GM23338 (cell line): ENCODE data around the gene ITSN2. TPM values are rescaled to one million over a fixed set of nuclear protein-coding genes. Genes with fewer than 3 reads are reported as not detected.

ENCODE experiments used
- ATAC-seq: fragments of 200-7000 bp; cut with Tn5 transposase; 3 replicates; pipeline ENCODE4 v1.9.1; 2020
- DNase-seq: peaks from one replicate; pipeline ENCODE4 v3.0.0-alpha.2; 2015; ENCODE audit warnings: low spot score
- H2AFZ ChIP-seq: fragments of 200-600 bp; sonication (generic); 2 replicates; pipeline ENCODE4 v1.8.0; 2016; ENCODE audit warnings: antibody characterized with exemption, mild to moderate bottlenecking, moderate library complexity
- H3F3A ChIP-seq: fragments of 200-600 bp; sonication (generic); replicated peaks from 2 replicates; pipeline ENCODE4 v1.8.0; 2017; ENCODE audit warnings: antibody characterized with exemption, mixed run types, low read depth
- H3K27ac ChIP-seq: fragments of 200-600 bp; sonication (generic); 2 replicates; pipeline ENCODE4 v1.6.1; 2016; ENCODE audit warnings: low read depth
- H3K27me3 ChIP-seq: fragments of 200-600 bp; sonication (generic); 2 replicates; pipeline ENCODE4 v1.8.0; 2016; ENCODE audit warnings: mild to moderate bottlenecking, mixed run types, moderate library complexity; ENCODE audit not compliant: insufficient read depth
- H3K36me3 ChIP-seq: fragments of 200-600 bp; sonication (generic); 2 replicates; pipeline ENCODE4 v1.8.0; 2016; ENCODE audit warnings: mild to moderate bottlenecking; ENCODE audit not compliant: insufficient read depth
- H3K4me1 ChIP-seq: fragments of 200-600 bp; sonication (generic); 2 replicates; pipeline ENCODE4 v1.8.0; 2016; ENCODE audit warnings: mild to moderate bottlenecking, moderate library complexity; ENCODE audit not compliant: insufficient read depth
- H3K4me2 ChIP-seq: fragments of 200-600 bp; sonication (generic); 2 replicates; pipeline ENCODE4 v1.7.1; 2017; ENCODE audit warnings: mixed run types
- H3K4me3 ChIP-seq: fragments of 200-600 bp; sonication (generic); 2 replicates; pipeline ENCODE4 v1.6.1; 2016; ENCODE audit warnings: mixed run types
- H3K79me2 ChIP-seq: fragments of 200-600 bp; sonication (generic); replicated peaks from 2 replicates; pipeline ENCODE4 v1.8.0; 2017; ENCODE audit warnings: mild to moderate bottlenecking; ENCODE audit not compliant: insufficient read depth
- H3K9me2 ChIP-seq: fragments of 200-600 bp; sonication (generic); 2 replicates; pipeline ENCODE4 v1.8.0; 2017; ENCODE audit not compliant: insufficient read depth
- H4K20me1 ChIP-seq: fragments of 200-600 bp; sonication (generic); replicated peaks from 2 replicates; pipeline ENCODE4 v1.8.0; 2017; ENCODE audit warnings: mild to moderate bottlenecking; ENCODE audit not compliant: insufficient read depth
- H3K27ac Mint-ChIP-seq: 2 replicates; pipeline ENCODE4 v1.8.0; 2020; ENCODE audit warnings: inconsistent platforms, mild to moderate bottlenecking, moderate library complexity, mixed read lengths
- H3K27me3 Mint-ChIP-seq: 3 replicates; pipeline ENCODE4 v1.8.0; 2022; ENCODE audit warnings: low read depth, mild to moderate bottlenecking, moderate library complexity, mixed read lengths, inconsistent platforms; ENCODE audit not compliant: insufficient read depth, poor library complexity
- H3K36me3 Mint-ChIP-seq: 3 replicates; pipeline ENCODE4 v1.8.0; 2021; ENCODE audit warnings: low read depth, mild to moderate bottlenecking, inconsistent platforms, moderate library complexity, mixed read lengths
- H3K4me1 Mint-ChIP-seq: 3 replicates; pipeline ENCODE4 v1.8.0; 2020; ENCODE audit warnings: mild to moderate bottlenecking, inconsistent platforms, mixed read lengths
- H3K4me3 Mint-ChIP-seq: 3 replicates; pipeline ENCODE4 v1.8.0; 2021; ENCODE audit warnings: moderate library complexity, mild to moderate bottlenecking, inconsistent platforms, mixed read lengths
- H3K9me3 Mint-ChIP-seq: 3 replicates; pipeline ENCODE4 v1.8.0; 2020; ENCODE audit warnings: moderate library complexity, mild to moderate bottlenecking, inconsistent platforms, mixed read lengths
- CREB1 ChIP-seq: fragments of 250-450 bp; sonication (Bioruptor Pico); IDR thresholded peaks from 2 replicates; pipeline ENCODE4 v1.5.0; 2020; ENCODE audit warnings: low read depth, mild to moderate bottlenecking, moderate library complexity
- CTCF ChIP-seq, 2 experiments: fragments of 200-600 bp in 1 of 2; sonication (generic) in 1 of 2; conservative IDR thresholded peaks; 2 replicates each; pipeline versions ENCODE4 v1.5.1 to v1.6.1; 2016 to 2017; ENCODE audit warnings: antibody characterized with exemption in 2 of 2, low read depth in 2 of 2, mild to moderate bottlenecking in 2 of 2, moderate library complexity in 1 of 2
- EZH2 ChIP-seq: fragments of 200-600 bp; sonication (generic); IDR thresholded peaks from one replicate; pipeline ENCODE4 v1.8.0; 2017; ENCODE audit warnings: antibody characterized with exemption, mild to moderate bottlenecking, low read depth; ENCODE audit not compliant: unreplicated experiment
- EZH2phosphoT487 ChIP-seq: fragments of 200-600 bp; sonication (generic); IDR thresholded peaks from one replicate; pipeline ENCODE4 v1.8.1; 2018; ENCODE audit warnings: antibody characterized with exemption; ENCODE audit not compliant: unreplicated experiment
- JUNB ChIP-seq: IDR thresholded peaks from one replicate; pipeline ENCODE4 v1.6.1; 2016; ENCODE audit warnings: antibody characterized with exemption; ENCODE audit not compliant: unreplicated experiment
- NANOG ChIP-seq: IDR thresholded peaks from 2 replicates; pipeline ENCODE4 v1.6.1; 2016; ENCODE audit warnings: antibody characterized with exemption, borderline replicate concordance
- POLR2AphosphoS5 ChIP-seq: IDR thresholded peaks from 2 replicates; pipeline ENCODE4 v1.6.1; 2016; ENCODE audit warnings: antibody characterized with exemption, low read depth
- REST ChIP-seq: IDR thresholded peaks from one replicate; pipeline ENCODE4 v1.6.1; 2018; ENCODE audit warnings: antibody characterized with exemption; ENCODE audit not compliant: unreplicated experiment
- STAT1 ChIP-seq: IDR thresholded peaks from one replicate; pipeline ENCODE4 v1.6.1; 2016; ENCODE audit warnings: antibody characterized with exemption; ENCODE audit not compliant: unreplicated experiment
- ZNF331 ChIP-seq: fragments of 250-450 bp; sonication (Bioruptor Pico); IDR thresholded peaks from 2 replicates; pipeline ENCODE4 v1.5.0; 2020; ENCODE audit warnings: low read depth, mild to moderate bottlenecking, moderate library complexity
- ZNF462 ChIP-seq: fragments of 250-450 bp; sonication (Bioruptor Pico); IDR thresholded peaks from 2 replicates; pipeline ENCODE4 v1.5.0; 2020; ENCODE audit warnings: mild to moderate bottlenecking, moderate library complexity
- polyA plus RNA-seq: library from polyadenylated mRNA; unstranded; fragments of >200 nt; fragmentation: Nextera tagmentation; extraction: Ambion mirVana; gene quantifications from 2 replicates; pipeline ENCODE4 v1.2.1, GENCODE V29; 2016
- total RNA-seq: library from RNA; depleted of rRNA; stranded (reverse); fragments of >200 nt; shearing (Covaris generic); gene quantifications from 2 replicates; pipeline ENCODE4 v1.2.3, GENCODE V29; 2014
- TF ChIP-seq, protein P1 (sequence below): IDR thresholded peaks from 2 replicates; pipeline ENCODE4 v1.6.1; 2016; ENCODE audit warnings: antibody characterized with exemption

Gene ITSN2
- total and polyA plus RNA-seq, 2 experiments from 2014 or later = 17.1 to 17.8 TPM

DNA sequence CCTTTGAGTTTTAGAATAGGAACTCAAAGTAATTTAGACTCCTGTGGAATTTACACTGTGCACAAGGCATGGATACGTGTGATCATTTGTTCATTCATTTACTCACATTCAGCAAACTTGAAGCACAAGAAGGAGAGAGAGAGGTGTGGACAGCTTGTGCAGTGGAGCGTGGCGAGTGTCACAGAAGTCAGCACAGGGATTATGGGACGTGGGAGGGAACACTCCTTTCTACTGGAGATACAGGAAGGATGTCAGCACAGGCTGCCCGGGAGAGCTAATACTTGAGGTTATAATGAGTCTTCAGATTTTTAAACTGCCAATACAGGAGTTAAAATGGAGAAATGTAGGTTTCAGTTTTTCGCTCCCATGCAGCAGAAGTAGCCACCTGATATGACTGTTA, 178.5 kb downstream of the ITSN2 start:
- H3F3A ChIP-seq = no peaks in the 10 kb centered on the region
- DNase-seq = no peak
- H3K4me2 ChIP-seq = no peak overlapping the region
- H3K9me2 ChIP-seq = no peaks in the 10 kb centered on the region
- ATAC-seq = no peak
- Mint-ChIP-seq H3K27me3 (peaks cover 3% of the 10 kb centered on the region), H3K4me1 (no peaks in the 10 kb centered on the region), H3K27ac (no peak overlapping the region), H3K36me3 (no peaks in the 10 kb centered on the region), H3K9me3 (no peaks in the 10 kb centered on the region), H3K4me3 (no peak overlapping the region)
- H3K27ac ChIP-seq = no peak overlapping the region
- H3K4me1 ChIP-seq = no peaks in the 10 kb centered on the region
- H3K36me3 ChIP-seq = no peaks in the 10 kb centered on the region
- H3K4me3 ChIP-seq = no peak overlapping the region
- H4K20me1 ChIP-seq = no peaks in the 10 kb centered on the region
- H2AFZ ChIP-seq = no peak overlapping the region; the same call in 1 of the 2 replicates
- H3K79me2 ChIP-seq = no peaks in the 10 kb centered on the region
- no peaks in the 10 kb centered on the region for H3K27me3 ChIP-seq
- TF ChIP-seq, protein P1, sequence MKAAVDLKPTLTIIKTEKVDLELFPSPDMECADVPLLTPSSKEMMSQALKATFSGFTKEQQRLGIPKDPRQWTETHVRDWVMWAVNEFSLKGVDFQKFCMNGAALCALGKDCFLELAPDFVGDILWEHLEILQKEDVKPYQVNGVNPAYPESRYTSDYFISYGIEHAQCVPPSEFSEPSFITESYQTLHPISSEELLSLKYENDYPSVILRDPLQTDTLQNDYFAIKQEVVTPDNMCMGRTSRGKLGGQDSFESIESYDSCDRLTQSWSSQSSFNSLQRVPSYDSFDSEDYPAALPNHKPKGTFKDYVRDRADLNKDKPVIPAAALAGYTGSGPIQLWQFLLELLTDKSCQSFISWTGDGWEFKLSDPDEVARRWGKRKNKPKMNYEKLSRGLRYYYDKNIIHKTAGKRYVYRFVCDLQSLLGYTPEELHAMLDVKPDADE = no peak
- TF ChIP-seq STAT1 (no peak), ZNF331 (no peak), POLR2AphosphoS5 (no peak), EZH2 (no peak), ZNF462 (CRISPR knock-in tag) (no peak), EZH2phosphoT487 (no peak), JUNB (no peak), REST (no peak), NANOG (no peak), CTCF (conservative IDR thresholded peaks at IDR 0.05; ENCODE audit: low read depth in 2 of 2) (no peak), CREB1 (no peak)
